Measurements from ENCODE around the gene ITGA4.
A peak's percentile ranks its signal among the peaks of the same experiment; 100 is the strongest.
"Not testable (repeated sequence)": the region's sequence is repeated elsewhere in the genome, so short reads cannot be mapped to it uniquely, and the experiment has no call there.

ITGA4 gene

DNA sequence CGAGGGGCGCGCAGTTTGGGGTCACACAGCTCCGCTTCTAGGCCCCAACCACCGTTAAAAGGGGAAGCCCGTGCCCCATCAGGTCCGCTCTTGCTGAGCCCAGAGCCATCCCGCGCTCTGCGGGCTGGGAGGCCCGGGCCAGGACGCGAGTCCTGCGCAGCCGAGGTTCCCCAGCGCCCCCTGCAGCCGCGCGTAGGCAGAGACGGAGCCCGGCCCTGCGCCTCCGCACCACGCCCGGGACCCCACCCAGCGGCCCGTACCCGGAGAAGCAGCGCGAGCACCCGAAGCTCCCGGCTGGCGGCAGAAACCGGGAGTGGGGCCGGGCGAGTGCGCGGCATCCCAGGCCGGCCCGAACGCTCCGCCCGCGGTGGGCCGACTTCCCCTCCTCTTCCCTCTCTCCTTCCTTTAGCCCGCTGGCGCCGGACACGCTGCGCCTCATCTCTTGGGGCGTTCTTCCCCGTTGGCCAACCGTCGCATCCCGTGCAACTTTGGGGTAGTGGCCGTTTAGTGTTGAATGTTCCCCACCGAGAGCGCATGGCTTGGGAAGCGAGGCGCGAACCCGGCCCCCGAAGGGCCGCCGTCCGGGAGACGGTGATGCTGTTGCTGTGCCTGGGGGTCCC lies at the start of gene ITGA4:
ITGA4 (plus strand) TSS at position 266 of the 620 bp plus-strand sequence; CDS start at position 535, 269 bp downstream.
- peak; percentile 94 for DNase-seq (ENCODE audit: low spot score)

DNA sequence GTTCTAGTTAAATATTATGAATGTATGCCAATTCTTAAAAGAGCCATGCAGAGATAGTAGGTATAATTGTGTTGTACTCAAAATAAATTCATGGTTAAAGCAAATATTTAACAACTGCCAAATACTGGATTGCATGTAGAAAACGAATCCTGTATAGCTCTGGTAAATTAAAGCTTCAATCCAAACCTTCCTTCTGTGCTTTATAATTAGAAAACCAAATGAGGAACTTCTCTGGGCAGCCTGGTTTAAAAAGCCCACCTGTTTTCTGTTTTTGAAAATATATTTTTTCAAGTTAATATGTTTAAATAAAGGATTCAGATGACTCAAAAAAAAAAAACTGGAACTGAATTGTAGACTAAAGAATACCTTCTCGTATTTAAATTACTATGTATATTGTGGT lies 48.3 kb upstream of the ITGA4 start:
- no peak for DNase-seq (ENCODE audit: low spot score)

DNA sequence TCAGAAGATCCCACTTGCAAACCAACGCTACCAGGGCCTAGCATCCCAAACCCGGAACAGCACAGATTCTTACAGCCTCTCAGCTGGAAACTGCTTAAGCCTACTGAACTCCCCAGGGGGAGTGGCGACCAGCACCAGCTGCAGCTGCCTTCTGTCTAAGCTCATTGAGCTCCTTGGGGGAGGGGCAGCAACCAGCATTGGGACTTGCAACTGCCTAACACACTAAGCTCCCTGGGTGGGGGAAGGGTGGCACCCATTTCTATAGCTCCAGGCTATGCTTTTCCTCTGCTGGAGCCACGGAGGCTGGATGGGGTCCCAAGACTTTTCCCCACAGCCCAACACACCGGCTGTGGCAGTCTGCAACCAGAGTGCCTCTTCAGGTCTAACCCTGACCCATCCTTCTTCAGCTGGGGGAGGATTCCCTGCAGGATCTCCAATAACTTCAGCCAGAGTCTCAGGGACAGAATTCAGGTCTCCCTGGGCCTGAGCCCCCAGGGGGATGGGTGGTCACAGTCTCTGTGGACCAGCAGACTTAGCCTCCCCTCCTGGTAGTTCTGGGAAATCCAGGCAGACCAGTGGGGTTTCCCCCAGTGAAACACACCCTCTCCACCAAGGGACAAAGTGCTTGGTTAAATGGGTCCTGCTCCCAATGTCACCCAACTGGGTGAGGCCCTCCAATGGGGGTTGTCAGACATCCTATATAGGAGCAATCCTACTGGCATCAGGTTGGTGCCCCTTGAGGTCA lies 45.9 kb upstream of the ITGA4 start:
- no peak for DNase-seq (ENCODE audit: low spot score)

DNA sequence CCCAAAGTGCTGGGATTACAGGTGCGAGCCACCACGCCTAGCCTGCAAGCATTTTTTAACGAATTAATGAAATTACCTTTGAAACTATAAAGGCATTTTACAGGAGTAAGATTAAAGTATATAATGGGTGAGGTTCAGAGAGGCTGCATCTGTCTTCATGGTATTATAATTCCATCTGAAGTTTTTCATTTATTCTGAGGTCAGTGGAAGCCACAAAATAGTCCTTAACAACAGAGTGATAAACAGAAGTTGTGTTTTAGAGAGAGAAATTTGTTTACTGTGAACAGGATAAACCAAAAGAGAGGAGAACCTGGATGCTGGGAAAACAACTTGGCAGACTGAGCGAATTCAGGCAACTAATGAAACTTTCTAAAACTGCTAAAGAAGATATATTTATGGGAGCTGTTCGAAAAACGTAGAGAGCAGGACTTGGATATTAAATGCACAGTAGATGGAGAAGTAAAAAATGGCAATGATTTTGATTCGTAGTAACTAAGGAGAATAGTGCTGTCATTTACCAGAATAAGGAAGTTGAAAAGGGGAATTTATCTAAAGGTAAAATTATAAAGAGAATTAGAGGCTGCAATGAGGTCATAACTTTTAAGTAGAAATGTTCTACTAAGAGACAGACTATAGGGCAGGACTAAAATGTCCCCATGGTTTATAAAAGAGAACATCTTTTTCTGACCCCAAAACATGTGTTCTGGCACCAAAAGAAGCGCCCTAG lies 37.9 kb upstream of the ITGA4 start:
- DNase-seq (ENCODE audit: low spot score), result no peak

DNA sequence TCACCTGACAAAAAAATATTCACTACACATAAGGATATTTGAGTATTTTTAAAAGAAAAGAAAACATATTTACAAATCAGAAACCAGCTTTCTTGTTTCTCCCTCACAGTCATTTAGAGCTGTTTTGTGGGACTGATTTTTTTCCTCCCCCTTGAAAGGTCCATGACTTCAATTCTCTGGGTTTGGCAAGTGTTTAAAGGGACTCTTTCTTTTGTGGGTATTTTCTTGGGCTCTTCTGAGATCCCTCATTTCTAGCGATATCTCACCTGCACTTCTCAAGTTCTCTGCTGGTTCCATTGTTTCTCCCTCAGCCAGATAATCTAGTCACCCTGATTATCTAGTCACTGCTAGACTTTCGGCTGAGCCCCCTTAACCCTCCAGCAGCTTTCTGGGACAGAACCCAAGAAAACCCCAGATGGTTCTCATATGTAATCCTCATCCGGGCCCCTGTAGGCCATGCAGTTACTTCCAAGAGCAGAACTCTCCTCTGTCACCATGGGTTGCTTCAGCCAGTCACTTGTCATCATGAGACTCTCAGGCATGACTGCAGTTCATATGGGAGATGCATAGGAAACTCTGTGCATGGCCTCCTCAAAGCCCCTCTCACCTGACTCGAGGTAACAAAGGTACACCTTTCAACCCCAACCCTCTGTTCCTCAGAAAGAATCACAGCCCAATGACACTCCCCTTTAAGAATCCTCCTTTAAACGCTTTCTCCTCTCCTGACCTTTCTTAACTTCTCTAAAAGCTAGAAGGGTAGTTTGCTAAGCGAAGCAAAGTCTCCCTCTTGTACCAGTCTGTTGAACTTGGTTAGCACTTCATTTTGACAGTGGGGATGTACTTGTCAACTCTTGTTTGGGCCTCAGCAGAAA lies 36.7 kb upstream of the ITGA4 start:
- no peak for DNase-seq (ENCODE audit: low spot score)

DNA sequence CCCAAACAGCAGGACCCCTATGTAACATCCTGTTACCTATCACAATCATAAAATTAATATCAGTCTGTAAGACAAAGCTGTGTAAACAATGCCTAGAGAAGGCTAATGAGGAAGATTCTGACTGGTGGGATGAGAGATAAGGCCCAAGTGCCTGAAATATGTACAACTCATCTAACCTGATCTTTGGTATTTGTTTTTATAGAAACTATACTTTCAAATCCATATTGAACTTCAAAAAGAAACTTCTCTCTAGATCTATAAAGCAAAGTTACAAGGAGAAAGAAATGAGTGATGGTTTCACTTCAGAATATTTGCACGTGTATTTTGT lies 36.1 kb upstream of the ITGA4 start:
- DNase-seq (ENCODE audit: low spot score), result no peak

DNA sequence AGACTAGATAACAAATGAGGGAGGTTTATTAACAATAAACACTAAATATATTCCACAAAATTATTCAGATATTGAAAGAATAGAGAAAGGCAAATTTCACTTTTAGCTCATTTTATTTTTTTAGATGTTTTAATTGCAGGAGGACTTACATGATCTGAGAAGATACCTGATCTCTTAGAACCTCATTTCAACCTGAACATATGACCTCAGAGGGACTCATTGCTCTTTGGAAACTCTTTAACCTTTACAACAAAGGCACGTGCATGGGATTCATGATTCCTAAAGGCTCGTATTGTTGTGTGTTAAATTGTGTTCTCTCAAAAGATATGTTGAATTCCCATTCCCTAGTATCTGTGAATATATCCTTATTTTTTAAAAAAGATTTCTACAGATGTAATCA lies 35.7 kb upstream of the ITGA4 start:
- DNase-seq (ENCODE audit: low spot score), result no peak

DNA sequence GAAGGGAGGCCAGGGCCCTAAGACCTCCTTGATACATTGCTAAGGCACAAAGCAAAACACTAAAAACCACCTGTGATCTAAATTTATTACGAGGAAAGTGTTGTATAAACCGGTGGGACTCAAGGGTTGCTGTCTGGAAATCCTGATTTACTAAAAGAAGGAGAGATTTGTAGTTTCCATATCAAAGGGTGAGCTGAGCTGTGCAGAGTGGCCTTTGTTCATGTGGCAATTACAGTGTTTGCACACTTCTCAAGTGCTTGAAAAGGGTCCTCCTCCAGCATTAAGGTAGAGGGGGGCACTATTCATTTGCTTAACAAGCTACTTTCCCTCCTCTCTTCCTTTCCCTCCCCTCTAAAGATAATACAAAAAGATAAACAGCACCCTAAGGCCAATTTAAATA lies 30.5 kb upstream of the ITGA4 start:
- no peak for DNase-seq (ENCODE audit: low spot score)

DNA sequence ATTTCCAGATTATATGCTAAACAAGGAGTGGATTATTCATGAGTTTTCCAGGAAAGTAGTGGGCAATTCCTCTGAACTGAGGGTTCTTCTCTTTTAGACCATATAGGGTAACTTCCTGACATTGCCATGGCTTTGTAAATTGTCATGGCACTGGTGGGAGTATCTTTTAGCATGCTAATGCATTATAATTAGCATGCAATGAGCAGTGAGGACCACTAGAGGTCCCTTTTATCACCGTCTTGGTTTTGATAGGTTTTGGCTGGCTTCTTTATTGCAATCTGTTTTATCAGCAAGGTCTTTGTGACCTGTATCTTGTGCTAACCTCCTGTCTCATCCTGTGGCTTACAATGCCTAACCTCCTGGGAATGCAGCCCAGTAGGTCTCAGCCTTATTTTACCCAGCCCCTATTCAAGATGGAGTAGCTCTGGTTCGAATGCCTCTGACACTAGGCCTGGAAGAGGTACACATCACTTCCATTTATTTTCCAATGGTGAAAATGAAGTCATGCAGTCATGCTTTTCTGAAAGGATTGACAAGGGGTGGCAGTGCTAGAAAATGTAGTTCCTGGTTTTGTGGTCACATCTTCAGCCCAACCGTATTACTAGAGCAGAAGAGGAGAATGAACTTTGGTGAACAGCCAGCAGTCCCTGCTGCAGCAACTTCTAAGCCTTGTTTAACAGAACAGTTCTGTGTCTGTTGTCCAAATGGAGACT lies 26.6 kb upstream of the ITGA4 start:
- no peak for DNase-seq (ENCODE audit: low spot score)

DNA sequence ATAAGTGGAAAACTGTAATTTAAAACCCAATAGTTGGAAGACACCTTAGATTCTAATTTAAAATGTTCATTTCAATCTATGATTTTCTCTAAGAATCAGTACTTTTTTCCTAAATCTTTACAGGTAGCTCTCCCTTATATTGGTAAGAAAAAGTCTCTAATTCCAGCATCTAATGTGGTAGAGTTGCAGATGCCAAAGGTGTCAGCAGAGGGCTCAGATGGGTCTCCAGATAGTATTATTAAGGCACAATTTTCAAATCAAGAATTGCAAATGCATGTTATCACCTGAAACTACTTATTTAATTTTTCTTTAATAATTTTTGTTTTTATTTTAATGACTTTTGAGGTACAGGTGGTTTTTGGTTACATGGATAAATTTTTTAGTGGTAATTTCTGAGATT lies 25.5 kb upstream of the ITGA4 start:
- no peak for DNase-seq (ENCODE audit: low spot score)

DNA sequence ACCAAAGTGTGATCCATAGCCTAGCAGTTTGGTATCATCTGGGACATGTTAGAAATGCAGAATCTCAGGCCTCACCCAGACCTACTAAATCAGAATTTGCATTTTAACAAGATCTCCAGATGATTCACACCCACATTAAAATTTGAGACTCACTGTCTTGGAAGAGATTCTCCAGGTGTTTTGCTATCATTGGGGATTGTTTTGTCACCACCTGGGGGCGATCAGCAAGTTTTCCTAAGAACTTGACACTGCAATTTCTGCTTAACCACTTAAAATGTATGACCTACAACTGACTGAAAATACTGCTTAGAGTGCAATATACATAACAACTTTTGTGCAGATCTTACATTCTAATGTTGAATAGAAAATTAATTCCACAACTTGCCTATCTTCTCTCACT lies 18.9 kb upstream of the ITGA4 start:
- no peak for DNase-seq (ENCODE audit: low spot score)

DNA sequence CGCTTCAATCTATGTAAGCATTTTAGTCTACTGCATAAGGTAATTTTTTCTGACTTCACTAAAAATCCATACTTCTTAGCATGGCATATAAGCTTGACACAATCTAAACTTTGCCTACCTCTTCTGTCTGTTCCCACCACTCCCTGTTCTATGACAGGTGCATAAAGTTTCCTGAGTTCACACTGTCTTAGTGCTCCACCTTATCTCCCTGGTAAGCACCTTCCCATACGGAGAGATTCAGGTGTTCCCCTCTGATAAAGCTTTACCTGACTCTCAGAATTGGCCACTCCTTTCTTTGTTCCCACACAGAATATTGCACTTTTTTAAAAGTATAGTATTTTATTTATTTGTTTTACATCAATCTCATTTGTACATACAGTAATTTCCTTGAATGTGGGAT lies 16.8 kb upstream of the ITGA4 start:
- no peak for DNase-seq (ENCODE audit: low spot score)

DNA sequence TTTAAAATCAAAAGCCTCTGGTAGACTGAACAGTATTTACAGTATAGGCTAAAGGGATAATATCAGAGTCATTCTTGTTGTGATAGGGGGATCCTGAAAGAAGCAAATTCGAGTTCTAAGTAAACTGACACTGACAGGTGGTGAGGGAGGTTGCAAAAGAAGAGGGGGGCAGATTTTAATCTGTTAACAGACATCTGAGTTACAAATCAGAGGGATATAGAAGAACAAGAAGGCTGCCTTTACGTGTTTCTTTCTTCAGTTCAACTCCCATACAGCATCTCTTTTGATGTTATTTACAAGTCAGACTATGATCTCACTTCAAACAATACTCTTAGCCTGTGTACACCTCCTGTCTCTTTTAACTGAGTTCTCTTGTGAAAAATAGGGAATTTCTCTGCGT lies 16.3 kb upstream of the ITGA4 start:
- no peak for DNase-seq (ENCODE audit: low spot score)

DNA sequence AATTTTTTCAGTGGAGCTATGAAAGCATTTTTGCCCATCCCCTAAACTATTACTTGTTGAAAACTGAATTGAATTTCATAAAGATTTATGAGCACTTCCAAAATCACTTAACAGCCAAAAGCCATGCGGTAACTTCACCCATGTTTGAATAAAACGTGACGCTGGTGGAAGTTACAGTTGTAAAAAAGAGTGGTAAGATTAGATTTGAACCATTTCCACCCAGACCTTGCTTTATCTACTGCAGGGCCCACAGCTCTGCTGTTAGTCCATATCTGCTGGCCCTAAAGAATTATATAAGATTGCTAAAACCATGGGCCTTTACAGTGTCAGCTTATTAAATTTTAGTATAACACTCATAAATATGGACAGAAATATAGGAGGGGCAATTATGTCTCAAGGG lies 15.5 kb upstream of the ITGA4 start:
- DNase-seq (ENCODE audit: low spot score), result no peak

DNA sequence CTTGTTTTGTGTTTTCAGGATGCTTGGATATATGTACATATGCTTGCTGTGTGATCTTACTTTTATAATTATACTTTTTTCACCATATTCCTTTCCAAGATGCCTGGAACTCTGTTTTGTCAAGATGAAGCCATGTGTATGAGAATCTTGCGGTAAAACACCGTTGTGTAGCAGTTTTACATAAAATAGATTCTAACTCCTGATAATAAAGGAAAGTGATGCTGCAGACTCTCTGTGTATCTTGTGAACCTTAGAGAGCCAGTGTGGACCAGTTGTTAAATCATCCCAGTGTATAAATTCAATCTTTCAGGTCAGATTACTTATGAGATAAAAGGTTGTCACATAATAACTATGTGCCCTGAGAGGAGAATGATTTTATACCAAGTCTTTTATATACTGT lies 12.5 kb upstream of the ITGA4 start:
- DNase-seq (ENCODE audit: low spot score), result no peak

DNA sequence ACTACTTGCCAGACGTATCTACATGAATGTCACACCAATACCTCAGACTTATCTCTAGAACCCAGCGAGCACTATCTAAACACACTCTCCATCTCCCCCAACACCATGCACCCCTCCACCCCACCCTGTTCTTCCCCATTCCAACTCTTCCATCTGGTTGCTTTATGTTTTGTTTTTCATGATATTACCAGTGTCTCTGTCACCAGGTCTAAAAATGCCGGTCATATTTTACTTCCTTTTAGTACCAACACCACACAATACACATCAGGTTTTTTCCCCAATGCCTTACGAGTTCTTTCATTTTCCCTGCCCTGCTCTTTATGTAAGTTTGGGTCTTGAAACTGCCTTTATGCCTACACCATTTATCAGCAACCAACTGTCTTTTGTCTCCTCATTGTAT lies 10.2 kb upstream of the ITGA4 start:
- no peak for DNase-seq (ENCODE audit: low spot score)

DNA sequence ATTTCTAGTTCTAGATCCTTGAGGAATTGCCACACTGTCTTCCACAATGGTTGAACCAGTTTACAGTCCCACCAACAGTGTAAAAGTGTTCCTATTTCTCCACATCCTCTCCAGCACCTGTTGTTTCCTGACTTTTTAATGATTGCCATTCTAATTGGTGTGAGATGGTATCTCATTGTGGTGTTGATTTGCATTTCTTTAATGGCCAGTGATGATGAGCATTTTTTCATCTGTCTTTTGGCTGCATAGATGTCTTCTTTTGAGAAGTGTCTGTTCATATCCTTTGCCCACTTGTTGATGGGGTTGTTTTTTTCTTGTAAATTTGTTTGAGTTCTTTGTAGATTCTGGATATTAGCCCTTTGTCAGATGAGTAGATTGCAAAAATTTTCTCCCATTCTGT lies 7.9 kb upstream of the ITGA4 start:
- not testable (repeated sequence) for DNase-seq (ENCODE audit: low spot score)

DNA sequence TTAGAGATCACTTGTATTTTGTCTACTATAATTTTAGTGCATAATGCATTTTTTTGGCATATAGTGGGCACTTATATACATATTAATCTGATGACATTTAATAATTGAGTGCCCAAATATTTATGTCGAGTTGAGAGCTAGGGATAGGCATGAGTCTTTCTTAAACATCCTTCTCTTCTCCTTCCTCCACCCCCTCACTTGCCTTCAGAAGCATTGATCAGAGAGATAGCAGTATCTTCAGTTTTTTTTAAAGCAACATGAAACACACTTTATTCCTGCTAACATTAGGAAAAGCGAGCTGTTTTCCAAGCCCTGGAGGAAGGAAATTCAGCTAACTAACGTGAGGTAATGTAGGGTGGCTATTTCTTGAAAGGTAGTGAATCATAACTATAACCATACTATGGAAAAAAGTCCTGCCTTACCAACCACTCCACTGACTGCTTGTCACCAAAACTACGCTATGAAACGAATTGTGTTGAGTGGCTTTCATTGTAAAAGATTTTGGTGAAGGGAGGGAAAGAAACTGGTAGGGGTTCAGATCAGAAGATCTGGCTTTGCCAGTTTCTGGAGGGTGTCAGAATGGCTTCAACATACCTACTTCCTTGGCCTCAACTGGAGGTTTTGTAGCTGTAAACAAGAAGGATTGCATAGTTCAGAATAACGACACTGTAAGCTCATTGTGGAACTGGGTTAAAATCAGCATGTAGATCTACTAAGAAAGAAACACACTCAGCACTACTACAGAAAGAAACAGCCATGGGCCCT lies 2.3 kb upstream of the ITGA4 start:
- no peak for DNase-seq (ENCODE audit: low spot score)

DNA sequence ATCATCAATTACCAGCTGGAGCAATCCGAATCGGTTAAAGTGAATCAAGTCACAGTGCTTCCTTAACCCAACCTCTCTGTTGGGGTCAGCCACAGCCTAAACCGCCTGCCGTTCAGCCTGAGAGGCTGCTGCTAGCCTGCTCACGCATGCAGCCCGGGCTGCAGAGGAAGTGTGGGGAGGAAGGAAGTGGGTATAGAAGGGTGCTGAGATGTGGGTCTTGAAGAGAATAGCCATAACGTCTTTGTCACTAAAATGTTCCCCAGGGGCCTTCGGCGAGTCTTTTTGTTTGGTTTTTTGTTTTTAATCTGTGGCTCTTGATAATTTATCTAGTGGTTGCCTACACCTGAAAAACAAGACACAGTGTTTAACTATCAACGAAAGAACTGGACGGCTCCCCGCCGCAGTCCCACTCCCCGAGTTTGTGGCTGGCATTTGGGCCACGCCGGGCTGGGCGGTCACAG lies 496 bp upstream of the ITGA4 start:
- DNase-seq (ENCODE audit: low spot score), result peak; percentile 31

DNA sequence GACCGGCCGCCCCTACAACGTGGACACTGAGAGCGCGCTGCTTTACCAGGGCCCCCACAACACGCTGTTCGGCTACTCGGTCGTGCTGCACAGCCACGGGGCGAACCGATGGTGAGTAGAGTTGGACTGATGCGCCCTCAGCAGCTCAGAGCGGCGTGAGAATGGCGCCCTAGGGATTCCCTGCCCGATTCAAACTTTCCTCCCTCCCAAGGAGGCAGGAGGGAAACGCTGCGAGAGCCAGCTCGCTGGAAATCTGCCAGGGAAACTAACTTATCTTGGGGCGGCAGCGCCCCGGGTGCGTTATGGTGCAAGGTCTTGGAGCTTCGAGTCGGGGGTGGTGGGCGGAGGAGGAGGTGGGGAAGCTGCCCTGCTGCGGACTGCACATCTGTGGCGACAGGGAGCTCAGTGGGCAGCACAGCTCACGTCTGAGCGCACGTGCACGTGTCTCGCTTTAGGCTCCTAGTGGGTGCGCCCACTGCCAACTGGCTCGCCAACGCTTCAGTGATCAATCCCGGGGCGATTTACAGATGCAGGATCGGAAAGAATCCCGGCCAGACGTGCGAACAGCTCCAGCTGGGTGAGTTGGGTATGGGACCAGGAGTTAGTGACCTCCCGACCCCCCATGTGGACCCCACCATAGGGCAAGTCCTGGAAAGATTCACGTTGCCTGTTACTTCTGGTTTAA lies 697 bp downstream of the ITGA4 start:
- peak; percentile 46 for DNase-seq (ENCODE audit: low spot score)

Measured in AG20443 (cell line).